ENCODE results near the gene ZNF281. TPM values are rescaled to one million over a fixed set of nuclear protein-coding genes. Genes with fewer than 3 reads are reported as not detected.
"Not testable (repeated sequence)": the region's sequence is repeated elsewhere in the genome, so short reads cannot be mapped to it uniquely, and the experiment has no call there.

Gene ZNF281
- polyA plus RNA-seq, 2 of the 4 experiments (the other 2 are of a cell fraction) = 33.7 to 39.1 TPM

DNA sequence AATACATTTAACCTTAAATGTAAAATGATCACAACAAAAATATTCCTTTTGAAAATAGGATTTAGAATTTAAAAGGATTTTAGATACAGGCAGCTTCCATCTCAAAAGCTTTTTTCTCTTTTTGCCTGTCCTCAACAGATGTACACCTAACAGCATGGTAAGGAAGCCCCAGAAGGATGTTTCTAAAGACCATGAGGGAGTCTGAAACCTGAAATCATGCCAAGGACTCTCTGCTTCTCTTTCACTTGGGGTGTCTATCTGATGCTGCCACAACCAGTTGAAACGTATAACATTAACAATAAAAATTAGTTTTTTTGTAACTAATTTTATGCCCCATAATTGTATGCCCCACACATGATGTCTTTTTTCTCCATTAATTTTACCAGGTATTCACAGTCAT lies 5.4 kb upstream of the ZNF281 start:
- CTCF ChIA-PET = interaction anchor here (0.8 to 2.4 kb wide), 3 partner anchors 50 to 95 kb away, joined by 3 to 6 read pairs (median 4); no protein-coding TSS in a partner anchor
- Histone ChIP-seq H3K27ac (peak overlapping the region; percentile 72 to 76), H3K4me1 (peaks cover 64% of the 10 kb centered on the region), H3K4me2 (peak overlapping the region; percentile 77), H3K9me3 (peaks cover 4% of the 10 kb centered on the region; the same call in 1 of the 3 replicates), H3K4me3 (no peak overlapping the region)
- POLR2A ChIA-PET = interaction anchor here (0.6 to 2.2 kb wide), 2 partner anchors 36 to 139 kb away, joined by 4 to 8 read pairs; no protein-coding TSS in a partner anchor
- FAIRE-seq (no peak), DNase-seq (ENCODE audit: low read depth in 1 of 2, low spot score in 1 of 2) (no peak), ATAC-seq (peak in 1 of 2 experiments; percentile 20; a peak in 1 of 6 replicates)
- 47% methylated on average over 1 of the region's 1 CpG for WGBS (ENCODE audit: missing lambda C conversion rate)
- TF ChIP-seq, protein P1, sequence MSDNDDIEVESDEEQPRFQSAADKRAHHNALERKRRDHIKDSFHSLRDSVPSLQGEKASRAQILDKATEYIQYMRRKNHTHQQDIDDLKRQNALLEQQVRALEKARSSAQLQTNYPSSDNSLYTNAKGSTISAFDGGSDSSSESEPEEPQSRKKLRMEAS (IDR thresholded peaks at IDR 0.05) = 0 out of 2 replicates have a peak, but pooled peaks have one; percentile 7
- no peak for TF ChIP-seq SMC3 (IDR thresholded peaks at IDR 0.05)
- TF ChIP-seq, protein P2, sequence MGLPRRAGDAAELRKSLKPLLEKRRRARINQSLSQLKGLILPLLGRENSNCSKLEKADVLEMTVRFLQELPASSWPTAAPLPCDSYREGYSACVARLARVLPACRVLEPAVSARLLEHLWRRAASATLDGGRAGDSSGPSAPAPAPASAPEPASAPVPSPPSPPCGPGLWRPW (IDR thresholded peaks at IDR 0.05) = no peak

DNA sequence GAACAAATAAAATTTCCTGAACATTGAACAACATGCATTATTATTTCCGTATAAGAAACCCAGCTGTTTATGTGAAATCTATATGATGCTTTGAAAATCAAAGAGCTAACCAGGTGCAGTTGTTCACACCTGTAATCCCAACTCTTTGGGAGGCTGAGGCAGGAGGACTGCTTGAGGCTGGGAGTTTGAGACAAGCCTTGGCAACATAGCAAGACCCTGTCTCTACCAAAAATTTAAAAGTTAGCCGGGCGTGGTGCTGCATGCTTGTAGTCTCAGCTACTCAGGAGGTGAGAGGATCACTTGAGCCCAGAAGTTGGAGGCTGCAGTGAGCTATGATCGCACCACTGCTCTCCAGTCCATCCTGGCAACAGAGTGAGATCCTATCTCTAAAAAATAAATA lies 4.8 kb upstream of the ZNF281 start:
- 88% methylated on average over 4 of the region's 4 CpGs for WGBS (ENCODE audit: missing lambda C conversion rate)
- ATAC-seq = no peak
- POLR2A ChIA-PET = interaction anchor here (2.2 kb wide), 1 partner anchor 35 kb away, joined by 8 read pairs; no protein-coding TSS in a partner anchor
- Histone ChIP-seq H3K4me3 (no peak overlapping the region), H3K4me2 (peak overlapping the region; percentile 77; the same call in 2 of the 3 replicates), H3K4me1 (peaks cover 64% of the 10 kb centered on the region), H3K9me3 (peaks cover 4% of the 10 kb centered on the region; the same call in 1 of the 3 replicates), H3K27ac (peak overlapping the region; percentile 72 to 76)
- no peak for DNase-seq (ENCODE audit: low read depth in 1 of 2, low spot score in 1 of 2)
- TF ChIP-seq CBX2 (IDR thresholded peaks at IDR 0.05; ENCODE audit: borderline replicate concordance, low read depth) (no peak), SREBF2 (IDR thresholded peaks at IDR 0.05) (no peak), RFX5 (IDR thresholded peaks at IDR 0.05) (no peak), FOSB (CRISPR knock-in tag; IDR thresholded peaks at IDR 0.05) (no peak), RCOR1 (IDR thresholded peaks at IDR 0.05; ENCODE audit: low read depth, low read length) (no peak)
- CTCF ChIA-PET = interaction anchor here (0.6 to 2.4 kb wide), 3 partner anchors 27 to 241 kb away, joined by 3 to 6 read pairs (median 3); no protein-coding TSS in a partner anchor
- no peak for FAIRE-seq

DNA sequence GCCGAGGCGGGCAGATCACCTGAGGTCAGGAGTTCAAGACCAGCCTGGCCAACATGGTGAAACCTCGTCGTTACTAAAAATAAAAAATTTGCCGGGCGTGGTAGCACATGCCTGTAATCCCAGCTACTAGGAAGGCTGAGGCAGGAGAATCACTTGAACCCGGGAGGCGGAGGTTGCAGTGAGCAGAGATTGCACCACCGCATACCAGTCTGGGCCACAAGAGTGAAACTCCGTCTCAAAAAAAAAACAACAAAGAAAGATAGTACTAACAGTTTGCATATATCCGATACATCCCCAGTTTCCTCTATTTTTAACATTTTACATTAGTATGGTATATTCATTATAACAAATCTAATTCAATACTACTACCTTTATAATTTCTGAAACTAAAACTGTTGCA lies 3.9 kb upstream of the ZNF281 start:
- H3K9me3 ChIP-seq; POLR2A ChIA-PET; H3K4me3 ChIP-seq; DNase-seq (ENCODE audit: low read depth in 1 of 2, low spot score in 1 of 2); FAIRE-seq; ATAC-seq: not testable (repeated sequence)
- Histone ChIP-seq H3K27ac (peak overlapping the region; percentile 55 to 97; a peak in 4 of 6 replicates), H3K4me2 (peak overlapping the region; percentile 1; the same call in 1 of the 3 replicates), H3K4me1 (peaks cover 65% of the 10 kb centered on the region)
- CTCF ChIA-PET = interaction anchor here (0.9 kb wide), 1 partner anchor 28 kb away, joined by 3 read pairs; no protein-coding TSS in a partner anchor
- WGBS (ENCODE audit: missing lambda C conversion rate) = 81% methylated on average over 11 of the region's 11 CpGs

DNA sequence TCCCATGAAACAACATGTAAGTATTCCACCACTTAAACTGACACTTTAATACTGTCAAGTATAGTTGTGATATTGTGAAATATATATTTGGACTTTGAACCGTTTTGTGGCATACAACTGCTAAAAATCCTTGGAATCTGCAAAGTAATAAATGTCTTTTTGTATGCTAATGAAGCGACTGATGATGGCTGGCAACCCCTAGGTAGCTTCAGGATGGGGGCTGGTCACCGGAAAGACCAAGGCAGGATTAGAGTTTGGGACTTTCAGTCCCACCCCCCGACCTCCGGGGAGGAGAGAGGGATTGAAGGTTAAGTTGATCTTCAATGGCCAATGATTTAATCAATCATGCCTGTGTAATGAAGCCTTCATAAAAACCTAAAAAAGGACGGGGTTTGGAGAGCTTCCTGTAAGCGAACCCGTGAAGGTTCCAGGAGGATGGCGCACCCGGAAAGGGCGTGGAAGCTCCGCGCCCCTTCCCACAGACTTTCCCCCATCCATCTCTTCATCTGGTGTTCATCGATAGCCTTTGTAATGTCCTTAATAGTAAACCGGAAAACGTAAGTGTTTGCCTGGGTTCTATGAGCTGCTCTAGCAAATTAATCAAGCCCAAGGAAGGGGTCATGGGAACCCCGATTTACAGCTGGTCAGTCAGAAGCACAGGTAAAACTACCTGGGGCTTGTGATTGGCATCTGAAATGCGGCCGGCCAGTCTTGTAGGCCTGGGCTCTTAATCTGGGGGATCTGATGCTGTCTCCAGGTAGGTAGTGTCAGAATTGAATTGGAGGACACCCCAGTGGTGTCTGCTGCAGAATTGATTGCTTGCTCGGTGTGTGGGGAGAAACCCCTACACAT lies 1.8 kb upstream of the ZNF281 start:
- no peak for FAIRE-seq
- ATAC-seq = no peak
- CTCF ChIA-PET = interaction anchor here (0.8 to 2.3 kb wide), 8 partner anchors 11 to 108 kb away, joined by 3 to 7 read pairs (median 4); no protein-coding TSS in a partner anchor
- peak overlapping the region; percentile 97 for H3K4me2 ChIP-seq
- no peak overlapping the region; the same call in 2 of the 3 replicates for H3K4me3 ChIP-seq
- POLR2A ChIA-PET = interaction anchor here (0.7 to 2.1 kb wide), 2 partner anchors 43 to 72 kb away, joined by 3 to 5 read pairs; no protein-coding TSS in a partner anchor
- peaks cover 80% of the 10 kb centered on the region for H3K4me1 ChIP-seq
- H3K27ac ChIP-seq = peak overlapping the region; percentile 68 to 97
- WGBS (ENCODE audit: missing lambda C conversion rate) = 87% methylated on average over 20 of the region's 20 CpGs
- no peak for DNase-seq (ENCODE audit: low read depth in 1 of 2, low spot score in 1 of 2)
- TF ChIP-seq NFE2L2 (conservative IDR thresholded peaks at IDR 0.05; ENCODE audit: low read length) (no peak), EP300 (IDR thresholded peaks at IDR 0.05) (no peak), CEBPB (IDR thresholded peaks at IDR 0.05) (peak; percentile 19 to 43; a peak in 2 of 4 replicates), SREBF2 (IDR thresholded peaks at IDR 0.05) (no peak), RARB (CRISPR knock-in tag; IDR thresholded peaks at IDR 0.05) (no peak)
- TF ChIP-seq, protein P3, sequence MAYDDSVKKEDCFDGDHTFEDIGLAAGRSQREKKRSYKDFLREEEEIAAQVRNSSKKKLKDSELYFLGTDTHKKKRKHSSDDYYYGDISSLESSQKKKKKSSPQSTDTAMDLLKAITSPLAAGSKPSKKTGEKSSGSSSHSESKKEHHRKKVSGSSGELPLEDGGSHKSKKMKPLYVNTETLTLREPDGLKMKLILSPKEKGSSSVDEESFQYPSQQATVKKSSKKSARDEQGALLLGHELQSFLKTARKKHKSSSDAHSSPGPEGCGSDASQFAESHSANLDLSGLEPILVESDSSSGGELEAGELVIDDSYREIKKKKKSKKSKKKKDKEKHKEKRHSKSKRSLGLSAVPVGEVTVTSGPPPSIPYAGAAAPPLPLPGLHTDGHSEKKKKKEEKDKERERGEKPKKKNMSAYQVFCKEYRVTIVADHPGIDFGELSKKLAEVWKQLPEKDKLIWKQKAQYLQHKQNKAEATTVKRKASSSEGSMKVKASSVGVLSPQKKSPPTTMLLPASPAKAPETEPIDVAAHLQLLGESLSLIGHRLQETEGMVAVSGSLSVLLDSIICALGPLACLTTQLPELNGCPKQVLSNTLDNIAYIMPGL (CRISPR knock-in tag; IDR thresholded peaks at IDR 0.05; ENCODE audit: borderline replicate concordance) = no peak
- TF ChIP-seq, protein P4, sequence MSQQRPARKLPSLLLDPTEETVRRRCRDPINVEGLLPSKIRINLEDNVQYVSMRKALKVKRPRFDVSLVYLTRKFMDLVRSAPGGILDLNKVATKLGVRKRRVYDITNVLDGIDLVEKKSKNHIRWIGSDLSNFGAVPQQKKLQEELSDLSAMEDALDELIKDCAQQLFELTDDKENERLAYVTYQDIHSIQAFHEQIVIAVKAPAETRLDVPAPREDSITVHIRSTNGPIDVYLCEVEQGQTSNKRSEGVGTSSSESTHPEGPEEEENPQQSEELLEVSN (IDR thresholded peaks at IDR 0.05; ENCODE audit: borderline replicate concordance, low read depth) = no peak
- no peaks in the 10 kb centered on the region for H3K9me3 ChIP-seq

All from A549 (cell line).